CD4-positive, alpha-beta T cell treated with Interleukin-4 for 4 hours (primary cell): ENCODE data around the gene ARL17A.
"Not testable (repeated sequence)": the region's sequence is repeated elsewhere in the genome, so short reads cannot be mapped to it uniquely, and the experiment has no call there.

Experiments used
- DNase-seq: peaks from one replicate; pipeline ENCODE4 v3.0.0-alpha.2; 2020

The ARL17A gene

GRCh38 chr17:46579083-46580075, at the start of gene ARL17A:
TSS of gene ARL17A (minus strand) at chr17:46579691. CDS start at chr17:46576322, 3,369 bp downstream.
- DNase-seq: peak; percentile 96

DNA sequence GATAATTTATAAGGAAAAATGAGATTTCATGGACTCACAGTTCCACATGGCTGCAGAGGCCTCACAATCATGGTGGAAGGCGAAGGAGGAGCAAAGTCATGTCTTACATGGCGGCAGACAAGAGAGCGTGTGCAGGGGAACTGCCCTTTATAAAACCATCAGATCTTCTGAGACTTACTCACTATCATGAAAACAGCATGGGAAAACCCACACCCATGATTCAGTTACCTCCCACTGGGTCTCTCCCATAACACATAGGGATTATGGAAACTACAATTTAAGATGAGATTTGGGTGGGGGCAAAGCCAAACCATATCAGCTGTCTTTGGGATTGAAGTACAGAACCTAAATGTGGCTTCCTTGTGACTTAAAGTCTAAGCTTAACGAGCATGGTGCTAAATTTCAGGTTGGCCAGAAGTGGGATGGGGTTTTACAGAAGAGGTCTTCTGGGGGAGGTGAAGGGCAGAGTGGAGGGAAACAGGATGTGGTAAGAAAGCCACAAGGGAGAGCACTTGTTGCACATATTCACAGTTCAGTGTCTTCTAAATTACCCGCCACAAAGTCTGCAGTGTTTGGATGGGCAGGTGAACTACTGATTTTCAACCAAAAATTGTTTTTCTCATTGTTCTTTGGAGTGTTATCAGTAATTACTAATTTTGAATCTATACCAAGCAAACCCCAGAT, 49.4 kb upstream of the ARL17A start:
- not testable (repeated sequence) for DNase-seq

DNA sequence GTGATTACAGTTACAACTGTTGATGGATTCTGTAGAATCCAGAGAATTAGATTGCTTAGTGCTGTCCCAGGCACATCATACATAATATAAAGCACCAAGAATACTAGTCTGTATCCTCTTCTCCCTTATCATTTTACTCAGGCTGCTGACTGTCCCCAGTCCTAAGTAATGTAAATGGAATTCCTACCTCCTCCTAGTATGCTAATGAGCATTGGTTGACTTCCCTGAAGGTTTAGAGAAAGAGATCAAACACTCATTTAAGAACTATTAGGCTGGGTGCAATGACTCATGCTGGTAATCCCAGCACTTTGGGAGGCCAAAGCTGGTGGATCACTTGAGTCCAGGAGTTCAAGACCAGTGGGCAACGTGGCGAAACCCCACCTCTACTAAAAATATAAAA, 48.0 kb upstream of the ARL17A start:
- DNase-seq: not testable (repeated sequence)

DNA sequence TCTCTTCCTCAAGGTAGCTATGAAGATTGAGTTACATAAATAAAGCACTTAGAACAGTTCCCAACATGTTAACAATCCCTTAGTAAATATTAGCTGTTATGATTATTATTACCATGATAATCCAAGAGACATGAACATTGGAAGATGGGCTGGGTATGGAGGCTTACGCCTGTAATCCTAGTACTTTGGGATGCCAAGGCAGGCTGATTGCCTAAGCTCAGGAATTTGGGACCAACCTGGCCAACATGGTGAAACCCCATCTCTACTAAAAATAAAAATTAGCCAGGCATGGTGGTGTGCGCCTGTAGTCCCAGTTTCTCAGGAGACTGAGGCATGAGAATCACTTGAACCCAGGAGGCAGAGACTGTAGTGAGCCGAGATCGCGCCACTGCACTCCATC, 45.2 kb upstream of the ARL17A start:
- not testable (repeated sequence) for DNase-seq

DNA sequence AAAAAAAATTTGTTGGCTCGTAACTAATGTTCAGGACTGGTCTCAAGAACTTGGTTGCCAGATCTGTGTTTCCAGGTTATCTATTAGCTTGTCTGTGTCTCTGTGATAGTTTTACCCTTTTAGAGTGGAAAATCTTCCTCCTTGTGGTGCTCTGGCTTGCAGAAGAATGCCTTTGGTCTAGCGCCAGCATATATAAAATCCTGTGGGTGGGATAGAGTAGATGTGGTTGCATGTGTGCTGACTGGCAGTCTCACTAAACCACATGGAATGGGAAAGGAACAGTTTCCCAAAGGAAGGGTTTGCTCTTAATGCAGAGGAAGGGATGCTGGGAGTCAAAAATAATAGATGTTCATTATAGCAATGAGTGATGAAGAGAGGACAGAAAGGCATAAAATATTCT, 44.3 kb upstream of the ARL17A start:
- DNase-seq: not testable (repeated sequence)

GRCh38 chr17:46618975-46619374, 39.5 kb upstream of the ARL17A start:
- DNase-seq: not testable (repeated sequence)

- DNase-seq: not testable (repeated sequence)
Measured at GRCh38 chr17:46617121-46617520, 37.6 kb upstream of the ARL17A start.

- not testable (repeated sequence) for DNase-seq
Measured at GRCh38 chr17:46613876-46614275, 34.4 kb upstream of the ARL17A start.

DNA sequence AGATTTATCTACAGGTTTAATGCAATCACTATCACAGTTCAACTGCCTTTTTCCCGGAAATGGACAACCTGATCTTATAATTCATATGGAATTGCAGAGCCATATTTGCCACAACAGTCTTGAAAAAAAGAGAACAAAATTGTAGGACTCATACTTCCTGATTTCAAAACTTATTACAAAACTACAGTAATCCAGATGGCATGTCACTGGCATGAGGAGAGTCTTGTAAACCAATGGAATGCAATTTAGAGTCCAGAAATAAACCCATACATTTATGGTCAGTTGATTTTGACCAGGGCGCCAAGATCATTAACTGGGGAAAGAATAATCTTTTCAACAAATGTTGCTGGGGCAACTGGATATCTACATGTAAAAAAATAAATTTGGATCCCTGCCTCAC, 31.8 kb upstream of the ARL17A start:
- not testable (repeated sequence) for DNase-seq

GRCh38 chr17:46603125-46603524, 23.6 kb upstream of the ARL17A start:
- not testable (repeated sequence) for DNase-seq

DNA sequence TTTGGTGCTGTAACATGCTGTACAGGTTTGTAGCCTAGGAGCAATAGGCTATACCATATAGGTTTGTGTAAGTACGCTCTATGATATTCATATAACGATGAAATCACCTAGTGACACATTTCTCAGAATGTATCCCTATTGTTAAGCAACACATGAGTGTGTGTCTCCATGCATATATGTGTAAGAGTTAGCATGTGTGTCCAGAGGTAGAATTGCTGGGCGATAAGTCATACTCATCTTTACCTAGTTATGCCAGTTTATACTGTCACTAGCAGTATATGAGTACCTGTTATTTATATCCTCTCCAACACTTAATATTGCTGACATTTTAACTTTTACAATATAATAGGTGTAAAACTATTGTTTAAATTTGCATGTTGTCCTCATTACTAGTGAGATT, 21.3 kb upstream of the ARL17A start:
- DNase-seq: not testable (repeated sequence)

DNA sequence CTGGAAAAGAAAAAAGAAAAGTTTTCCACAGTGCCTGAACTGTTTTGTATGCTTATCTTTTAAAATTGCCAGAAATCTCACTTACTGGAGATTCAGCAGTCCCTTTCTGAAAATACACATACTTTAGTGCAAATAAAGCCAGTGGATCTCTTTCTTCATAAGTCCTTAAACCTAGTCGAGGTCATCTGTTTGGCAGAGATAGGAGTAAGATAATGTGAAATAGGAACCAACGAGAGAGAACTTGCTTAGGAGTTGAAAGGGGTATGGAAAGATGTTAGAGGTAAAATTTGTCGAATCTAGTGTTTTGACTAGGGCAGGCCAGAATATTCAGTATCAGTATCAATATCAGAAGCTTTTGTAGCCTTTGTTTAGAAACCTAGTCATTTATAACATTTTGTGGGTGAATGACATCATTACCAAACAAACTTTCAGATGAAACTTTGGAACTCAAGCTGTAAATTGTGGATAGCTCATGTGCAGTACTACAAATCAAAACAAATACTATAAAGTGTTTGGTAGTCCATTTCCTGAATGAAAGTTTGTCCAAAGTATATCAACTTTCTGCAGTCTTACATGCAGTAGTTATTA, 18.9 kb upstream of the ARL17A start:
- not testable (repeated sequence) for DNase-seq

DNA sequence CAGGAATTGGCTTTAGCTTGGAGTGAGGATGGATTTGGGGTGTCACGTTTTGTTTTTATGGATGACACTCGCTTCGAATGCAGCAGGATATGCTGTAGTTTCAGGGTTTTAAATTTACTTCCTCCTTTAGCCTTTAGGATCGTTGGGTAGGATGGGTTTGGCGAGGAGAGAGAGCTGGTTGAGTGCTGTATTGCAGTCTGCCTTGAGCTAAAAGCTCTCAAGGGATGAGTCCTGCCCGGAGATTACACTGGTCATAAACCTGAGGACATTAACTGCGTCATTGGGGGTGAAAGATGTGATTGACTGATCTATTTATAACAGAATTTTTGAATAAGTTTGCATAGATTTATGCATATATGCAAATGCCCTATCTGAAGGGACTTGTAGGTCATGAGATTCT, 11.8 kb upstream of the ARL17A start:
- DNase-seq: not testable (repeated sequence)

GRCh38 chr17:46590157-46591146, 11.0 kb upstream of the ARL17A start, which contains the start of gene NSF:
TSS of gene NSF (plus strand) at chr17:46590669. CDS start at chr17:46590776, 107 bp downstream.
- DNase-seq: not testable (repeated sequence)

DNA sequence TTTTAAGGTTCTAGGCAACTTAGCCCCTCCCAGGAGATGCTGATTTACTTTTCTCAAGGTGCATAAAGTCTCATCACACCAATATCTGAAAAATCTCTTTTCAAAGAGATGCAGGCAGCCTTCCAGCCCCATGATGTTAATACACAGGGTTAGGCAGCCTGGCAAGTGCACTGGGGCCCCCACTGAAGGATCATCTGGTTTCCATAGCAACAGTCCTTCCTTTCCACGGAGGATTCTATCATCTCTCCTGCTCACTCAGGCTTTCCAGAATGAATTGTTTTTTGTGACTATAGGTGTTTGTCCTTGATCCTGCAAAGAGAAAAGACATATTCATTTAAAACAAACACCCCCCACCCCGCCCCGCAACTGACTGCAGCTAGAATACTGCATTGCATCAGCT, 6.0 kb upstream of the ARL17A start:
- DNase-seq: not testable (repeated sequence)

DNA sequence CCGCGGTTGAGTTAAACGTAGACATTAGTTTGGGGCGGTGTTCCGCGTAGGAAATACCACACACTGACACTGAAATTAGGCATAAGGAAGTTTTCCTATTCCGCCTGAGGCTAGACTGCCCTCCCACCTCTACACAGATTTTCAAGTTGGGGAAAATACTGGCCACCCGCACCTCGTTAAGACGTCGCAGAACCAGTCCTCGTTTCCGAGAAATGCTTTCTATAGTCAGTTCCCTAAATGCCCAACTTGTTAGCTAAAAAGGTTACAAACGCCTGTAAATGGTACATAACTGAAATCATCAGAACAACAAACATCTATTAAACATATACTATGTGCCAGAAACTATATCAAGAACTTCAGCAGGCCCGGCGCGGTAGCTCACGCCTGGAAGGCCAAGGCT, 591 bp upstream of the ARL17A start:
- not testable (repeated sequence) for DNase-seq

GRCh38 chr17:46571796-46572195, 7.7 kb downstream of the ARL17A start:
- DNase-seq: not testable (repeated sequence)

DNA sequence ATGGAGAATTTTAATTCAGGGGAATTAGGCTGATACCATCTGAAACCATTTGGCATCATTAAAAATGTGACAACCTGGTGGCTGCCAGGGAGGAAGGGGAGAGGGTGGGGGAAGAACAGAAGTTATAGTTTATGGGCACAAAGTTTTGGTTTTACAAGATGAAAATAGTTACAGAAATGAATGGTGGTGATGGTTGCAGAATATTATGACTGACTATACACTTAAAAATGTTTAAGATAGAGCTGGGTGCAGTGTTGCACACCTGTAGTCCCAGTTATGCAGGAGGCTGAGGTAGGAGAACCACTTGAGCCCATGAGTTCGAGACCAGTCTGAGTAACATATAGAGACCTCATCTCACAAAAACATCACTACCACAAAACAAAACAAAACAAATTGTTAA, 12.5 kb downstream of the ARL17A start:
- not testable (repeated sequence) for DNase-seq

DNA sequence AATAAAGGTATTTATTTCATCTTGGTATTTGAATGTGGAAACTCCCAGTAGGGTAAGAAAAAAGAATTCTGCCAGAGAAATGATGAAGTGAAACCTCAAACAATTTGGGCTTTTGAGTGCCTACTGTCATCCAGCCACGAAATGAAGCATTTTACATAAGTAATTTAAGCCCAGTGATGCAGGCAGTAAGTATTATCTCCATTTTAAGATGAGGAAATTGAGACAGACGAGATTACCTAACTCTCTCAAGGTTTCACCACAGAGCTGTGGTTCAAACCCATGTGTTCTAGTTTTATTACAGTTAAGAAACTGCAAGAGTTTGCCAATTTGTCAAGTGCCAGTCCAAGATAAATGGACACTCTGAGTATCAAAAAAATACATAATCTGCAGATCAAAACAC, 13.2 kb downstream of the ARL17A start:
- not testable (repeated sequence) for DNase-seq

DNA sequence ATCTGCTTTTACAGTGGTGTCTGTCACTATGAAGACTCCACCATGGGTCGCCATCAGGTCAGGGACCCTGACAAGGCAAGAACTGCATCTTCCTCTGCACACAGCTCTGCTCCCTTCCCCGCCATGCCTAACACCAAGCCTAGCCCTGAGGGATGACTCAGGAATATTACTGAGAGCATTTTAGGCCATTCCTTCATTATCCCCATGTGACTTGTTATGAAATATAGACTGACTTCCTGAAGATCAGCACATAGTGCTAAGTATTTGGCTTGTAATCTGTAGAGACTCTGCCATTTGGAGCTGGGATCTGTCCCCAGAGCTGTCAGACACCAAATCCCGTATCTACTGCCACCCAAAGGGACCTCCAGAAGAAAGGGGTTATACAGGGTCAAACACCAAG, 19.4 kb downstream of the ARL17A start:
- DNase-seq: not testable (repeated sequence)

- not testable (repeated sequence) for DNase-seq
Measured at GRCh38 chr17:46559155-46559554, 20.3 kb downstream of the ARL17A start.

DNA sequence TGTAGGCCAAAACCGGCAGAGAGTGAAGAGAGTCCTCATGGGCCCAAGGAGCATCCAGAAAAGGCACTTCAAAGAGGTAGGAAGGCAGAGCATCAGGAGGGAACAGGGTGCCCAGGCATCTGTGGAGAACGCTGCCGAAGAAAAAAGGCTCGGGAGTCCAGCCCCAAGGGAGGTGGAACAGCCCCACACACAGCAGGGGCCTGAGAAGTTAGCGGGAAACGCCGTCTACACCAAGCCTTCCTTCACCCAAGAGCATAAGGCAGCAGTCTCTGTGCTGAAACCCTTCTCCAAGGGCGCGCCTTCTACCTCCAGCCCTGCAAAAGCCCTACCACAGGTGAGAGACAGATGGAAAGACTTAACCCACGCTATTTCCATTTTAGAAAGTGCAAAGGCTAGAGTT, 30.9 kb downstream of the ARL17A start:
- not testable (repeated sequence) for DNase-seq
